Duodenal mucosa (tissue), 2 donors: ENCODE results near the gene SLC40A1.

Source experiments
- H3K27ac ChIP-seq: one replicate; pipeline ENCODE4 v1.7.0; 2013; ENCODE audit warnings: low read depth, low read length
- H3K27me3 ChIP-seq, 2 donors: one replicate each; pipeline ENCODE4 v1.7.0; 2013; ENCODE audit warnings: low read length in 2 of 2, control low read depth in 1 of 2; ENCODE audit not compliant: insufficient read depth in 2 of 2, control insufficient read depth in 1 of 2
- H3K36me3 ChIP-seq, 2 donors: one replicate each; pipeline ENCODE4 v1.7.0; 2013; ENCODE audit warnings: low read length in 2 of 2, control low read depth in 1 of 2; ENCODE audit not compliant: insufficient read depth in 2 of 2, control insufficient read depth in 1 of 2
- H3K4me1 ChIP-seq, 2 donors: one replicate each; pipeline ENCODE4 v1.7.0; 2013; ENCODE audit warnings: low read length in 2 of 2, control low read depth in 1 of 2; ENCODE audit not compliant: insufficient read depth in 2 of 2, control insufficient read depth in 1 of 2
- H3K4me3 ChIP-seq, 2 donors: one replicate each; pipeline ENCODE4 v1.7.0; 2013; ENCODE audit warnings: low read length in 2 of 2, low read depth in 1 of 2
- H3K9ac ChIP-seq, 2 donors: one replicate each; pipeline ENCODE4 v1.7.0; 2013; ENCODE audit warnings: low read length in 2 of 2, low read depth in 1 of 2
- H3K9me3 ChIP-seq, 2 donors: one replicate each; pipeline ENCODE4 v1.7.0; 2013; ENCODE audit warnings: low read length in 2 of 2, control low read depth in 1 of 2; ENCODE audit not compliant: control insufficient read depth in 1 of 2

SLC40A1 gene, protein sequence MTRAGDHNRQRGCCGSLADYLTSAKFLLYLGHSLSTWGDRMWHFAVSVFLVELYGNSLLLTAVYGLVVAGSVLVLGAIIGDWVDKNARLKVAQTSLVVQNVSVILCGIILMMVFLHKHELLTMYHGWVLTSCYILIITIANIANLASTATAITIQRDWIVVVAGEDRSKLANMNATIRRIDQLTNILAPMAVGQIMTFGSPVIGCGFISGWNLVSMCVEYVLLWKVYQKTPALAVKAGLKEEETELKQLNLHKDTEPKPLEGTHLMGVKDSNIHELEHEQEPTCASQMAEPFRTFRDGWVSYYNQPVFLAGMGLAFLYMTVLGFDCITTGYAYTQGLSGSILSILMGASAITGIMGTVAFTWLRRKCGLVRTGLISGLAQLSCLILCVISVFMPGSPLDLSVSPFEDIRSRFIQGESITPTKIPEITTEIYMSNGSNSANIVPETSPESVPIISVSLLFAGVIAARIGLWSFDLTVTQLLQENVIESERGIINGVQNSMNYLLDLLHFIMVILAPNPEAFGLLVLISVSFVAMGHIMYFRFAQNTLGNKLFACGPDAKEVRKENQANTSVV

DNA sequence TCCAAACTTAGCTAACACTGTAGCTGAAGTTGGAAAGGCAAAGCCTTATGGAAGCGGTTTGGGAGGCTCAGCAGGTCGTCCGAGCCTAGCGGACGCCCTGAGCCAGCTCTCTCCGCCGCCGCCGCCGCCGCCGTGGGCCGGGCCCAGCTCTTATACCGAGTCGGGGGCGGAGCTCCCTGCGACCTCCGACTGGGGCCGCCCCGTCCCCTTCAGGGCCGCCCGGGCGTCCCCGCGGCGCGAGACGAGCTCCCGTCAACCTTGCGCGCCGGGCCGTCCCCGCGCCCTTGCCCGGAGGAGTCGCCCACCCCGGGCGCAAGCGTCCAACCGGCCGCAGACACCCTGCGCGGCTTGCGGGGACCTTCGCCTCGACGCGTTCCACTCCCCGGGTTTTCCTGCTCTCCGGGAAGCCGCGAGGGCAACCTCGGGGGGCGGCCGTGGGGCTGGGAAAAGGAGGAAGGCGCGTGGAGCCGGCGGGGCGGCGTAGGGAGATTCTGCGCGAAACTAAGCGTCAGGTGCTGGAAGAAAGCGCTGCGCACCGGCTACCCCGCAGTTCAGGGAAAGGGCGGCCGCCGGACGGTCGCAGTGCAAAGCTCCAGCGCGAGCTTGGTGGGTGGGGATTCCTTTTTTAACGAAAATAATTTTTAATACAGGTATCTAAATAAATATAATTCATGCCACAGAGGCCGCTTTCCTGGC is at the start of gene SLC40A1:
Gene SLC40A1 (minus strand): TSS at position 129 of the 696 bp plus-strand sequence. CDS start 326 bp downstream, outside the sequence.
- Histone ChIP-seq H3K36me3 (peaks cover 3 to 5% of the 10 kb centered on the region in 2 donors), H3K9ac (peak within 1 kb of the TSS; percentile 81 to 96), H3K4me1 (peaks cover 32 to 34% of the 10 kb centered on the region in 2 donors), H3K9me3 (no peaks in the 10 kb centered on the region), H3K4me3 (peak within 1 kb of the TSS; percentile 92 to 96), H3K27me3 (no peaks in the 10 kb centered on the region), H3K27ac (peak within 1 kb of the TSS; percentile 83)

DNA sequence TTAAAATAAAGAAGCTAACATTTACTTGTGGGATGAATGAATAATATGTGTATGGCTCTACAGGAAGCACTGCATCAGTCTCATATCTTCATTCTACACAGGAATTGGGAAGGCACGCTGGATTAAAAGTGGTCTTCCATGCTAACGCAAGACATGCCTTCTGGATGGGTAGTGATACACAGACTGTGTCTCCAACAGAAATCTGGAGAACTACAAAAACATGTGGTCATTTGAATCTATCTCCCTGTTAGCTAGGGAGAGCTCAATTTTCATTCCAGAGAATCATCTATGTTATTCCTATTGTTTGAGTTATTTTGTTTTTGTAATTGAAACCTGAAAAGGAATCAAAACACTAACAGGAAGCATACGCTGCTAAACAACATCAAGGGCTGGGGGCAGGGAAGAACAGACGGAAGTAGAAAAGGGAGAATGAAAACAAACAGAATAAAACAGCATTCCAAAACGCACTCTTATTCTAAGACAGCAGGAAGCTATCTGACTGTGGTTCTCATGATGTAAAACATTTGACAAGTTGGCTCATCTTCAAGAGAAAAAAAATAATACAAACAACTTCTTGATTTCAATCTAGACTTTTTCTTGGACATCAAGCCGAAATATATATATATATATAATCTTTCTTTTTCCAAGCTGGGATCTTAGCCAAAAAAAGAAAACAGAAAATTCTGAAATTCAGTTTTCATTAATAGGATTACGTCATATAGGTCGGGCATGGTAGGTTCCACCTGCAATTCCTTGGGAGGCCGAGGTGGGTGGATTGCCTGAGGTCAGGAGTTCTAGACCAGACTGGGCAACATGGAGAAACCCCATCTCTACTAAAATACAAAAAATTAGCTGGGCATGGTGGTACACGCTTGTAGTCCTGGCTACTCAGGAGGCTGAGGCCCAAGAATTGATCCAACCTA is 49.2 kb upstream of the SLC40A1 start:
- Histone ChIP-seq H3K36me3 (no peaks in the 10 kb centered on the region), H3K27ac (no peak overlapping the region), H3K9me3 (no peaks in the 10 kb centered on the region), H3K4me1 (peaks cover 0 to 6% of the 10 kb centered on the region in 2 donors), H3K4me3 (no peak overlapping the region), H3K9ac (no peak overlapping the region), H3K27me3 (no peaks in the 10 kb centered on the region)

DNA sequence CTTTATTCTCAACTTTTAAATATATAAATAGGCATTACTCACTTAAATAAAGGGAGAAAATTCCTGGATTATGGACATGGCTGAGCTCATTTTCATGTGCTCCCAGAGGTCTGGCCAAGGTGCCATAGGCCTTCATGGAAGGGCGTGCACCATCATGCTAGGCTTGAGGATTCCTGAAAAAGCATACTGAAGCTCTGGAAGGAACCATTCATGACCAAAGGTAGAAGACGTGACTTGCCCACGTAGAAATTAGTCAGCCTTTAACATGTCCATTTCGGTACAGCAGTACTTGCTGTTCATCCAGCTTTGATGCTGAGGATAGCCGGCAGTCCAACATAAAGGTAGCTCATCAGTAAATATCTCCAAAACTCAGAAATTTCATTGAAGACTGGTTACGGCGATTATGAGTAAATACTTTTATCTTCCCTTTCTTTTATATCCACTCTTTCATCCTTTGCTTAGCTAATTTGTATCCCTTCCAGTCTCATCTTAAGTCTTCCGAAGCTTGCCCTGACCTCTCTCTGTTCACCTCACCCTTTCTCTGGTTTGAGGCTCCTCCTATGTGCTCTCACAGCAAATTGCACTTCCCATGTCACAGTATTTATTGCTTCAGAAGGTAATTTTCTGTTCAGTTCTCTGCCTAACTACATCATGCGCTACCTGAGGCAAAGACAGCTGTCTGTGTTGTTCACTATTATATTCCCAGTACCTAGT is 48.4 kb upstream of the SLC40A1 start:
- H3K4me1 ChIP-seq = no peaks in the 10 kb centered on the region

DNA sequence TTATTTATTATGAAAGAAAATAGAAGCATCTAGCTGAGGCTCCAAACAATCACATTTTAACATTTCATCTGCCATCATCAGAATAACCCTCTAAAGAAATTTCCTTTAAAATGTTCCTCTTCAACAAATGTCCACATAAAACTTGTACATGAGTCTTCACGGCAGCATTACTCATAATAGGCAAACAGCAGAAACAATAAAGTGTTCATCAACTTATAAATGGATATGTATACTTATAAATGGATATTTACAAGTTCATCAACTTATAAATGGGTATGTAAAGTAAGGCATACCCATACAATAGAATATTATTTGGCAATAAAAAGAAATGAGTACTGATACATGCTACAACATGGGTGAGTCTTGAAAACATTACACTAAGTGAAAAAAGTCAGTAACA is 47.2 kb upstream of the SLC40A1 start:
- H3K4me1 ChIP-seq = no peaks in the 10 kb centered on the region
- no peak overlapping the region for H3K4me3 ChIP-seq
- H3K9ac ChIP-seq = no peak overlapping the region
- H3K36me3 ChIP-seq = no peaks in the 10 kb centered on the region
- no peaks in the 10 kb centered on the region for H3K27me3 ChIP-seq
- H3K9me3 ChIP-seq = no peaks in the 10 kb centered on the region
- H3K27ac ChIP-seq = no peak overlapping the region

More for the DNA sequence above, 48.4 kb upstream of the SLC40A1 start:
- H3K4me3 ChIP-seq = no peak overlapping the region
- H3K9ac ChIP-seq = no peak overlapping the region
- H3K27ac ChIP-seq = no peak overlapping the region
- no peaks in the 10 kb centered on the region for H3K36me3 ChIP-seq
- H3K9me3 ChIP-seq = no peaks in the 10 kb centered on the region
- H3K27me3 ChIP-seq = no peaks in the 10 kb centered on the region

DNA sequence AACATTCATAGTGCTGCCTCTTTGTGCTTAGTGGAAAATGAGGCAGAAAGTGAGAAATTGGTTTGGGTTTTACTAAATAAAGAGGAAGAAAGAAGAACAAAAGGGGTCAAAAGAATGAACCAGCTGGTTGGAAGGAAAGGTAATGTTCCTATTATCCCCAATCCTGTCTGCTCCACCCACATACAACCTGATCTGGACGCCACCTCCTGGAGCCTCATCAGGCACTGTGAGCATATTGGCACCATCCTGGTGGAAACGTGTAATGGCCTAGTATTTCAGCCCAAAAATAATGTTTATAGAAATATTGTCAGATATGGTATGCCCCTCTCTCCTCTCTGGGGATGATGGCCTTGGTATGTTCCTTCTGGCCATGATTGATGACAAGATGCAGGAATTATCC is 45.0 kb upstream of the SLC40A1 start:
- H3K36me3 ChIP-seq = no peaks in the 10 kb centered on the region
- H3K4me3 ChIP-seq = no peak overlapping the region
- no peak overlapping the region for H3K27ac ChIP-seq
- no peak overlapping the region for H3K9ac ChIP-seq
- H3K4me1 ChIP-seq = no peaks in the 10 kb centered on the region
- no peaks in the 10 kb centered on the region for H3K27me3 ChIP-seq
- no peaks in the 10 kb centered on the region for H3K9me3 ChIP-seq

DNA sequence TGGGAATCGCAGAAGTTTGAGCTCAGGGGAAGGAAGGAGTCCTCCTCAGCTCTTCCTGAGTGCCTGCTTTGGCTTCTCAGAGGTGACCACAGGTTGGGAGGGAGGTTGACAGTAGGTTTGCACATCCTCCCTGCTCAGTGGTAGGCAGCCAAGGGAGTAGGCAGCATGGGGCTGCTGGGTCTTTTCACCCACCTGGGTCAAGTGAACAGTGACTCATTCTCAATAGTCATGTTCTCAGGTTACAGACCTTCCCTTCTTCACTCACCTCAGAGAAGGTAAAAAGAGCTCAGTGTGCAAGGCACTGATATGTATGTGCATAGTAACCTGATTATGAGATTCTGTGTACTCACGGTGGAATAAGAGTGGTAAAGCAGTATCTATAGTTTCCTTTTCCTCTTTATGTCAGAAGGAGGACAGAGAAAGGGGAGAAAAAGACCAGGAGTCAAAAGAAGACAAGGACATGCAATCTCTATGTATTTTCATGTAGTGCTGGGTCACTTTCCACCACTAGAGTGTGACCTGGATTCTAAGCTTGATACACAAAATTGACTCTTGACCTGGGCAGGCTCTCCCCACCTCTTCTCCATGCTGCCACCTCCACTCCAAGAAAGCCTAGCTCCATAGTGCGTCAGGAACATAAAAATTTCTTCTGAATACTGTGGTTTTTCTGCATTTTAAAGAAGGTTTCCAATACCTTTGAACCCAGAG is 44.2 kb upstream of the SLC40A1 start:
- Histone ChIP-seq H3K4me3 (no peak overlapping the region), H3K27ac (no peak overlapping the region), H3K27me3 (no peaks in the 10 kb centered on the region), H3K9ac (no peak overlapping the region), H3K9me3 (no peaks in the 10 kb centered on the region), H3K36me3 (no peaks in the 10 kb centered on the region), H3K4me1 (no peaks in the 10 kb centered on the region)

DNA sequence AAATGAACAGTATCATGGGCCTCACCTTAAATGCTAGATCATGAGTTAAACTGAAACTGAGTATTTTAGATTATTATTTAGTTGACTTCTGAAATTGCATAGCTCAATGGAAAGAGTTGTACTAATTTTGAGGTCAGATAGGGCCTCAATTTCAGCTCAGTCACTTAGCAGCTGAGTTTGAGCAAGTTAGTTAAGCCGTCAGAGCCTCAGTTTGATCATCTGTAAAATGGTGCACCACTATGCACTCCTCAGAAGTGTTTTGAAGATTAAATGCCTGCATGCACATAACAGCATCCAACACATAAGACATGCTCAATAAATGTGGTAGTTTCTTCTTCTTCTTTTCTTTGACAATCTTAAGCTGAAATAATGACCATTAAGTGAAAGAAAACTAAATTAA is 42.5 kb upstream of the SLC40A1 start:
- H3K4me1 ChIP-seq = no peaks in the 10 kb centered on the region
- H3K27ac ChIP-seq = no peak overlapping the region
- no peaks in the 10 kb centered on the region for H3K9me3 ChIP-seq
- H3K36me3 ChIP-seq = no peaks in the 10 kb centered on the region
- no peaks in the 10 kb centered on the region for H3K27me3 ChIP-seq
- H3K9ac ChIP-seq = no peak overlapping the region
- H3K4me3 ChIP-seq = no peak overlapping the region

DNA sequence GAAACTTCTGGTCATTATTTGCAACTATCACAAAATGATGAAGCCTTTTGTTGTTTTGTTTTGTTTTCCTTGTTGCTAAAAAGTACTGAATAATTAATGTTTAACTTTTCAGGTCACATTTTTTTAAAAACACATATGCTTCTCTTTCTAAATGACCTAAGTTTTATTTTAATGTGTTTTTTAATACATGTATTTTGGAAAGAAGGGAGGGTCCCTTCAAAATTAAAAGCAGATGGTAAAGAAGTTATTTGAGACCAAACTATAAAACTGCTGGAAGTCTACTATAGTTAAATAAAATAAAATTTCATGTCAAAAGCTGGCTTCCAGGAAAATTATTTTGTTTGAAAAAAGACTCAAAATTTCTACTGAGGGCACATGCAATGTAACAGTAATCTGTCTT is 41.2 kb upstream of the SLC40A1 start:
- Histone ChIP-seq H3K9me3 (no peaks in the 10 kb centered on the region), H3K4me1 (no peaks in the 10 kb centered on the region), H3K27me3 (no peaks in the 10 kb centered on the region), H3K9ac (no peak overlapping the region), H3K27ac (no peak overlapping the region), H3K36me3 (no peaks in the 10 kb centered on the region), H3K4me3 (no peak overlapping the region)

DNA sequence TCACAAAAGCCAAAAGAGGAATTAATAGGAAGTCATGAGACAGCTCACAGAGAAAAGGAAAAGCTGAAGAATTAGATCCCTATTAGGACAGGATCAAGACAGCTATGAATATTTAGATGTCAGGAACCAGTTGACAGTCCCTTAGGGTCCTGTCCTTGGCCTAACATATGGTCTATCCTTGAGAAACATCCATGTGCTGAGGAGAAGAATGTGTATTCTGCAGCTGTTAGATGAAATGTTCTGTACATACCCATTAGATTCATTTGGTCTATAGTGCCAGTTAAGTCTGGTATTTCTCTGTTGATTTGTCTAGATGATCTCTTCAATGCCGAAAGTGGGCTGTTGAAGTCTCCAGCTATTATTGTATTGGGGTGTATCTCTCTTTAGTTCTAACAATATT is 37.6 kb upstream of the SLC40A1 start:
- Histone ChIP-seq H3K4me1 (peaks cover 0 to 5% of the 10 kb centered on the region in 2 donors), H3K27ac (no peak overlapping the region), H3K27me3 (no peaks in the 10 kb centered on the region), H3K9me3 (no peaks in the 10 kb centered on the region), H3K36me3 (no peaks in the 10 kb centered on the region), H3K9ac (no peak overlapping the region), H3K4me3 (no peak overlapping the region)
